IMR-90 (cell line): ENCODE measurements around the gene TBC1D4. TPM values are rescaled to one million over a fixed set of nuclear protein-coding genes. Genes with fewer than 3 reads are reported as not detected.

Experiments
- ATAC-seq: fragments of 200-7000 bp; cut with Tn5 transposase; 2 replicates; pipeline ENCODE4 v1.9.1; 2020; ENCODE audit warnings: low read depth, mild to moderate bottlenecking, moderate library complexity
- BruUV-seq: library from RNA; stranded (reverse); fragments of 400-500 nt; replicated peaks from 2 replicates; lab custom pipeline; 2021; lab: Mats Ljungman, UMichigan
- CTCF ChIA-PET: fragments of 300-600 bp; formaldehyde crosslinking; extraction: SDS; loops from one replicate; lab custom pipeline; 2021; ENCODE audit warnings: antibody characterized with exemption; lab: Yijun Ruan, JAX
- POLR2A ChIA-PET: fragments of 300-600 bp; sonication (Branson Sonifier 250); formaldehyde crosslinking; loops from one replicate; lab custom pipeline; 2022; ENCODE audit warnings: antibody characterized with exemption; ENCODE audit not compliant: unreplicated experiment; lab: Charles Lee
- DNase-seq: peaks from one replicate; pipeline ENCODE4 v3.0.0; 2013
- H2AFZ ChIP-seq: replicated peaks from 2 replicates; pipeline ENCODE3; 2013; ENCODE audit warnings: low read length, mild to moderate bottlenecking; ENCODE audit not compliant: poor library complexity
- H2AK5ac ChIP-seq: 2 replicates; pipeline ENCODE4 v1.6.1; 2013; ENCODE audit warnings: low read depth, low read length, inconsistent platforms
- H2AK9ac ChIP-seq: replicated peaks from 2 replicates; pipeline ENCODE3; 2013; ENCODE audit warnings: mild to moderate bottlenecking, low read depth, low read length, moderate library complexity; ENCODE audit not compliant: poor library complexity
- H2BK120ac ChIP-seq: 2 replicates; pipeline ENCODE4 v1.6.1; 2013; ENCODE audit warnings: low read depth, low read length, inconsistent platforms
- H2BK15ac ChIP-seq: 3 replicates; pipeline ENCODE4 v1.6.1; 2013; ENCODE audit warnings: low read depth, low read length, inconsistent platforms
- H2BK20ac ChIP-seq: 2 replicates; pipeline ENCODE4 v1.6.1; 2013; ENCODE audit warnings: low read depth, mild to moderate bottlenecking, inconsistent platforms, low read length, moderate library complexity
- H2BK5ac ChIP-seq: 2 replicates; pipeline ENCODE4 v1.6.1; 2013; ENCODE audit warnings: mild to moderate bottlenecking, low read depth, low read length, inconsistent platforms; ENCODE audit not compliant: poor library complexity, severe bottlenecking
- H3K14ac ChIP-seq: replicated peaks from 2 replicates; pipeline ENCODE4 v1.6.1; 2013; ENCODE audit warnings: low read depth, low read length, inconsistent platforms
- H3K18ac ChIP-seq: 2 replicates; pipeline ENCODE4 v1.6.1; 2013; ENCODE audit warnings: low read depth, low read length, control low read depth
- H3K23ac ChIP-seq: 2 replicates; pipeline ENCODE4 v1.6.1; 2013; ENCODE audit warnings: low read depth, low read length, inconsistent platforms
- H3K27ac ChIP-seq: 2 replicates; pipeline ENCODE4 v1.5.1; 2013; ENCODE audit warnings: mild to moderate bottlenecking, control low read depth, low read length; ENCODE audit not compliant: insufficient read depth
- H3K27me3 ChIP-seq: 2 replicates; pipeline ENCODE4 v1.6.1; 2013; ENCODE audit warnings: low read length; ENCODE audit not compliant: control insufficient read depth, insufficient read depth
- H3K36me3 ChIP-seq: 2 replicates; pipeline ENCODE4 v1.6.1; 2013; ENCODE audit warnings: low read length, mixed read lengths; ENCODE audit not compliant: control insufficient read depth, insufficient read depth
- H3K4ac ChIP-seq: 2 replicates; pipeline ENCODE4 v1.6.1; 2013; ENCODE audit warnings: low read depth, low read length, inconsistent platforms
- H3K4me1 ChIP-seq: 2 replicates; pipeline ENCODE4 v1.6.1; 2013; ENCODE audit warnings: low read length, mixed read lengths; ENCODE audit not compliant: control insufficient read depth, insufficient read depth
- H3K4me2 ChIP-seq: 2 replicates; pipeline ENCODE4 v1.6.1; 2013; ENCODE audit warnings: low read depth, mild to moderate bottlenecking, control low read depth, low read length, moderate library complexity
- H3K4me3 ChIP-seq: 2 replicates; pipeline ENCODE4 v1.5.1; 2013; ENCODE audit warnings: low read depth, mild to moderate bottlenecking, control low read depth, low read length, moderate library complexity; ENCODE audit not compliant: insufficient read depth
- H3K56ac ChIP-seq: 2 replicates; pipeline ENCODE4 v1.6.1; 2013; ENCODE audit warnings: low read length, inconsistent platforms; ENCODE audit not compliant: insufficient read depth; ENCODE audit errors: extremely low read depth
- H3K79me1 ChIP-seq, 2 experiments: 2 replicates each; pipeline ENCODE4 v1.6.1; 2013; ENCODE audit warnings: low read length in 2 of 2, inconsistent platforms in 1 of 2, low read depth in 1 of 2
- H3K9ac ChIP-seq: 2 replicates; pipeline ENCODE4 v1.6.1; 2013; ENCODE audit warnings: low read depth, low read length, control low read depth
- H3K9me1 ChIP-seq: 2 replicates; pipeline ENCODE4 v1.6.1; 2013; ENCODE audit warnings: low read length, inconsistent platforms; ENCODE audit not compliant: insufficient read depth
- H3K9me3 ChIP-seq: 2 replicates; pipeline ENCODE4 v1.6.1; 2013; ENCODE audit warnings: low read length; ENCODE audit not compliant: control insufficient read depth, insufficient read depth
- H4K20me1 ChIP-seq: 2 replicates; pipeline ENCODE4 v1.6.1; 2013; ENCODE audit warnings: low read length, inconsistent platforms; ENCODE audit not compliant: insufficient read depth
- H4K5ac ChIP-seq: 2 replicates; pipeline ENCODE4 v1.6.1; 2013; ENCODE audit warnings: mild to moderate bottlenecking, low read depth, low read length, control low read depth
- H4K8ac ChIP-seq, 2 experiments: 2 replicates each; pipeline ENCODE4 v1.6.1; 2013; ENCODE audit warnings: low read depth in 2 of 2, low read length in 2 of 2, control low read depth in 1 of 2, inconsistent platforms in 1 of 2
- H4K91ac ChIP-seq: 2 replicates; pipeline ENCODE4 v1.6.1; 2013; ENCODE audit warnings: low read depth, low read length, inconsistent platforms; ENCODE audit not compliant: insufficient read depth
- BHLHE40 ChIP-seq: fragments of 150-350 bp; IDR thresholded peaks from 2 replicates; pipeline ENCODE4 v1.6.1; 2016; ENCODE audit warnings: mild to moderate bottlenecking, low read depth, low read length
- CEBPB ChIP-seq: IDR thresholded peaks from 2 replicates; pipeline ENCODE4 v1.6.1; 2012; ENCODE audit warnings: low read depth, low read length, improper control_type of control experiment
- CHD1 ChIP-seq: IDR thresholded peaks from 2 replicates; pipeline ENCODE4 v1.6.1; 2012; ENCODE audit warnings: low read depth, low read length, improper control_type of control experiment
- FOS ChIP-seq: fragments of 150-350 bp; IDR thresholded peaks from 2 replicates; pipeline ENCODE4 v1.6.1; 2016; ENCODE audit warnings: low read depth, low read length
- MAFK ChIP-seq: IDR thresholded peaks from 2 replicates; pipeline ENCODE4 v1.6.1; 2012; ENCODE audit warnings: low read depth, low read length, improper control_type of control experiment
- MAZ ChIP-seq: IDR thresholded peaks from 2 replicates; pipeline ENCODE4 v1.6.1; 2012; ENCODE audit warnings: low read depth, mild to moderate bottlenecking, low read length, improper control_type of control experiment, moderate library complexity, borderline replicate concordance
- NFE2L2 ChIP-seq: fragments of 150-350 bp; IDR thresholded peaks from 2 replicates; pipeline ENCODE4 v1.6.1; 2016; ENCODE audit warnings: low read depth, mild to moderate bottlenecking, low read length
- POLR2A ChIP-seq: IDR thresholded peaks from 2 replicates; pipeline ENCODE4 v1.6.1; 2012; ENCODE audit warnings: mild to moderate bottlenecking, low read depth, low read length
- RAD21 ChIP-seq: IDR thresholded peaks from 2 replicates; pipeline ENCODE4 v1.6.1; 2012; ENCODE audit warnings: low read length, improper control_type of control experiment
- RFX5 ChIP-seq: IDR thresholded peaks from 2 replicates; pipeline ENCODE4 v1.8.0; 2012; ENCODE audit warnings: low read depth, mild to moderate bottlenecking, low read length, moderate library complexity
- SMC3 ChIP-seq: fragments of 150-350 bp; IDR thresholded peaks from 2 replicates; pipeline ENCODE4 v1.6.1; 2016; ENCODE audit warnings: low read depth, mild to moderate bottlenecking, antibody characterized with exemption, low read length, moderate library complexity
- WGBS, 2 experiments: methylation state at CpG; one replicate each; pipeline versions ENCODE4 v1.1.5 to v1.1.7; 2013; ENCODE audit warnings: missing lambda C conversion rate in 2 of 2; ENCODE audit not compliant: insufficient read length in 1 of 2; ENCODE audit errors: extremely low coverage in 2 of 2; 5-methylcytosine and 5-hydroxymethylcytosine counted together
- dilution Hi-C: fragments of 300-500 bp; cut with HindIII; formaldehyde crosslinking; loops from one replicate; pipeline ENCODE4 v1.14.3; 2018; ENCODE audit warnings: low sequenced_read_pairs; ENCODE audit not compliant: unreplicated experiment
- in situ Hi-C: fragments of 300-500 bp; cut with MboI; formaldehyde crosslinking; loops from 3 replicates; pipeline ENCODE4 v1.14.3; 2019; ENCODE audit warnings: low sequenced_read_pairs, inconsistent platforms, mixed read lengths
- intact Hi-C: fragments of 100-400 bp; cut with micrococcal nuclease; formaldehyde crosslinking; loops from 2 replicates; pipeline ENCODE4 v1.10.0; 2022
- polyA plus RNA-seq, 3 experiments: library from polyadenylated mRNA; depleted of rRNA; stranded (reverse); fragments of >200 nt; gene quantifications; 2 replicates each; pipeline ENCODE4 v1.2.3, GENCODE V29; 2012; ENCODE audit warnings: low replicate concordance in 1 of 3
- total RNA-seq: library from RNA; depleted of rRNA; stranded (reverse); fragments of >200 nt; gene quantifications from 2 replicates; pipeline ENCODE4 v1.2.3, GENCODE V29; 2012
- TF ChIP-seq, protein P1 (sequence below): fragments of 150-350 bp; IDR thresholded peaks from 2 replicates; pipeline ENCODE4 v1.6.1; 2016; ENCODE audit warnings: low read depth, mild to moderate bottlenecking, low read length, moderate library complexity, borderline replicate concordance
- TF ChIP-seq, protein P2 (sequence below): conservative IDR thresholded peaks from 2 replicates; pipeline ENCODE4 v1.5.1; 2012; ENCODE audit warnings: mild to moderate bottlenecking, low read depth, low read length, improper control_type of control experiment

The TBC1D4 gene
- total and polyA plus RNA-seq, 2 of the 4 experiments (the other 2 are of a cell fraction) = 7.5 to 22.8 TPM

DNA sequence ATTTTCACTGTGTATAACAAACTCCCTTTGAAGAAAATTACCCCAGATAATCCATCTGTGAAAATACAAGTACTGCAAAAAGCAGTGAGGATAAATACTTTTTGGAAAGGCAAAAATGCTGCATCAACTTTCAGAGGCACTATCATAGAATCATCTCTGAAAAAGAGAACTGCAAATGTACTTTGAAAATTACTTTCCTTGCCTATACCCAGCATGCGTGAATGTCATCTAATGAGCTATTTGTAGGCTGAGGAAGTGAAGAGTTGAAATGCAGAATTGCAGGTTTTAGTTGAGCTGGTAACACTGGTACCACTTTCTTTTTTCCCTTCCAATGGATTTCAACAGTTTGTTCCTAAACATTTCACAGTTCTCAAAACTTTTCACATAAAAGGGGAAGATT lies 196.7 kb downstream of the TBC1D4 start:
- no peak for ATAC-seq
- H3K4me3 ChIP-seq = no peak overlapping the region
- no peak overlapping the region for H4K91ac ChIP-seq
- no peak for DNase-seq
- H3K56ac ChIP-seq = no peak overlapping the region
- no peak overlapping the region for H4K5ac ChIP-seq
- H3K27ac ChIP-seq = no peak overlapping the region
- H2BK20ac ChIP-seq = no peak overlapping the region
- H2AK5ac ChIP-seq = no peak overlapping the region
- H3K4me1 ChIP-seq = no peaks in the 10 kb centered on the region
- H2BK15ac ChIP-seq = no peak overlapping the region
- H4K8ac ChIP-seq = no peak overlapping the region
- H3K36me3 ChIP-seq = peaks cover 2% of the 10 kb centered on the region; the same call in 1 of the 2 replicates
- no peak overlapping the region for H3K18ac ChIP-seq
- H2BK5ac ChIP-seq = no peak overlapping the region
- H3K23ac ChIP-seq = no peak overlapping the region
- no peaks in the 10 kb centered on the region for H3K27me3 ChIP-seq
- H3K4me2 ChIP-seq = no peak overlapping the region
- H3K79me1 ChIP-seq = no peaks in the 10 kb centered on the region
- no peak overlapping the region for H3K14ac ChIP-seq
- BruUV-seq = no TSS peak
- WGBS, 2 experiments = no CpG with 5 or more reads among the region's 1 CpG
- H2BK120ac ChIP-seq = no peak overlapping the region
- ChIA-PET POLR2A (interaction anchor here (0.6 kb wide), 1 partner anchor 246 kb away, joined by 4 read pairs; no protein-coding TSS in a partner anchor), CTCF (no interaction called here)
- H3K9ac ChIP-seq = no peak overlapping the region
- no peaks in the 10 kb centered on the region for H3K9me1 ChIP-seq
- intact Hi-C loops (no loop called here), in situ Hi-C loops (no loop called here), dilution Hi-C loops (no loop called here)
- no peaks in the 10 kb centered on the region for H4K20me1 ChIP-seq
- no peaks in the 10 kb centered on the region for H3K9me3 ChIP-seq
- no peak overlapping the region for H2AFZ ChIP-seq
- TF ChIP-seq CEBPB = no peak
- TF ChIP-seq MAFK = no peak
- TF ChIP-seq BHLHE40 = no peak
- no peak for TF ChIP-seq SMC3
- TF ChIP-seq, protein P1, sequence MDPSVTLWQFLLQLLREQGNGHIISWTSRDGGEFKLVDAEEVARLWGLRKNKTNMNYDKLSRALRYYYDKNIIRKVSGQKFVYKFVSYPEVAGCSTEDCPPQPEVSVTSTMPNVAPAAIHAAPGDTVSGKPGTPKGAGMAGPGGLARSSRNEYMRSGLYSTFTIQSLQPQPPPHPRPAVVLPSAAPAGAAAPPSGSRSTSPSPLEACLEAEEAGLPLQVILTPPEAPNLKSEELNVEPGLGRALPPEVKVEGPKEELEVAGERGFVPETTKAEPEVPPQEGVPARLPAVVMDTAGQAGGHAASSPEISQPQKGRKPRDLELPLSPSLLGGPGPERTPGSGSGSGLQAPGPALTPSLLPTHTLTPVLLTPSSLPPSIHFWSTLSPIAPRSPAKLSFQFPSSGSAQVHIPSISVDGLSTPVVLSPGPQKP = no peak
- no peak for TF ChIP-seq MAZ
- TF ChIP-seq, protein P2, sequence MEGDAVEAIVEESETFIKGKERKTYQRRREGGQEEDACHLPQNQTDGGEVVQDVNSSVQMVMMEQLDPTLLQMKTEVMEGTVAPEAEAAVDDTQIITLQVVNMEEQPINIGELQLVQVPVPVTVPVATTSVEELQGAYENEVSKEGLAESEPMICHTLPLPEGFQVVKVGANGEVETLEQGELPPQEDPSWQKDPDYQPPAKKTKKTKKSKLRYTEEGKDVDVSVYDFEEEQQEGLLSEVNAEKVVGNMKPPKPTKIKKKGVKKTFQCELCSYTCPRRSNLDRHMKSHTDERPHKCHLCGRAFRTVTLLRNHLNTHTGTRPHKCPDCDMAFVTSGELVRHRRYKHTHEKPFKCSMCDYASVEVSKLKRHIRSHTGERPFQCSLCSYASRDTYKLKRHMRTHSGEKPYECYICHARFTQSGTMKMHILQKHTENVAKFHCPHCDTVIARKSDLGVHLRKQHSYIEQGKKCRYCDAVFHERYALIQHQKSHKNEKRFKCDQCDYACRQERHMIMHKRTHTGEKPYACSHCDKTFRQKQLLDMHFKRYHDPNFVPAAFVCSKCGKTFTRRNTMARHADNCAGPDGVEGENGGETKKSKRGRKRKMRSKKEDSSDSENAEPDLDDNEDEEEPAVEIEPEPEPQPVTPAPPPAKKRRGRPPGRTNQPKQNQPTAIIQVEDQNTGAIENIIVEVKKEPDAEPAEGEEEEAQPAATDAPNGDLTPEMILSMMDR = no peak
- no peak for TF ChIP-seq POLR2A
- no peak for TF ChIP-seq RFX5
- TF ChIP-seq FOS = no peak
- no peak for TF ChIP-seq CHD1
- no peak for TF ChIP-seq RAD21
- TF ChIP-seq NFE2L2 = no peak
- no peak overlapping the region for H2AK9ac ChIP-seq
- H3K4ac ChIP-seq = no peak overlapping the region
